ENCODE results near the gene RAB11FIP3. TPM values are rescaled to one million over a fixed set of nuclear protein-coding genes. Genes with fewer than 3 reads are reported as not detected.

RAB11FIP3 gene
- total and polyA plus RNA-seq, 10 of the 15 experiments (the other 5 are each of a cell fraction or from before 2014, with no cell fraction given), result 1.2 to 27.3 (median 7.7) TPM

DNA sequence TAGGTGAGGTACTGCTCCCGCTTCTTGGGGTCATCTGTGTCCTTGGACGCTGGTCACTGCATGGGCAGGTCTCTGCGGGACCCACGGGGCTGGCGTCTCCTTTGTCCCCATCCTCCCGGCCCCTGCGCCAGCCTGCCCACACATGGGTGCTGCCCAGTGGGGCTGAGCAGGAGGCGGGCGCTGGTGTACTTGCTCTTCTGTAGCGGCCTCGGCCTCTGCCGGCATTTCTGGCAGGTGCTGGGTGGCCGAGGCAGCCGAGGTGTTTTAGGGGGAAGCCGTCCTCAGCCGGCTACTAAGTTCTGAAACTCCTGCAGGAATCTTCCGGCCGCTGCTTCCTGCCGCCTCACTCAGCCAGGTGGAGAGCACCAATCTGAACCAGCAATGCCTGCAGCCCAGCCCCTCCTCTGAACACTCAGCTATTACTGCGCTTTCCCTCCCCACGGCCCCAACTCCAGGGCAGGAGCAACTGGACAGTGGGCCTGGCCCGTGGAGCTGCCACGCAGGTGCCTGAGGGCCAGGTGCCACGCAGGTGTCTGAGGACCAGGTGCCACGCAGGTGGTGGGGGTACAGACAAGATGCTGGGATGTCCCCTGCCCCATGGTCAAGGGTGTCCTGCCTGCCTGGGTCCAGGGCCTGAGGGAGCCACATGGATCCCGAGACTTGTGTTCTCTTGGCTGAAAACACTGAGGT lies 13.7 kb upstream of the RAB11FIP3 start:
- Histone ChIP-seq H3K9ac (ENCODE audit: control insufficient read depth, insufficient read depth, low read length) (no peak overlapping the region), H3K4me1 (ENCODE audit: control insufficient read depth, insufficient read depth, low read length) (no peaks in the 10 kb centered on the region), H3K9me3 (replicated peaks; ENCODE audit: control insufficient read depth, insufficient read depth, low read length) (no peaks in the 10 kb centered on the region), H3K79me2 (ENCODE audit: control insufficient read depth, insufficient read depth, low read length) (no peaks in the 10 kb centered on the region), H3K27ac (ENCODE audit: control insufficient read depth, insufficient read depth) (no peak overlapping the region), H3K27me3 (replicated peaks in 1 of 2; ENCODE audit: control insufficient read depth in 2 of 2, insufficient read depth in 2 of 2, low read length in 1 of 2) (no peaks in the 10 kb centered on the region), H4K20me1 (ENCODE audit: control insufficient read depth, insufficient read depth) (no peaks in the 10 kb centered on the region), H2AFZ (ENCODE audit: control insufficient read depth, low read depth, low read length) (no peak overlapping the region), H3K4me3 (no peak overlapping the region), H3K36me3 (ENCODE audit: control insufficient read depth in 2 of 2, insufficient read depth in 2 of 2, low read length in 1 of 2) (no peaks in the 10 kb centered on the region), H3K4me2 (ENCODE audit: control insufficient read depth, insufficient read depth) (no peak overlapping the region)
- 84% methylated on average over 23 of the region's 26 CpGs for WGBS (ENCODE audit: insufficient coverage, insufficient replicate concordance, low lambda C conversion rate, missing lambda C conversion rate)
- SMC1A ChIA-PET (ENCODE audit: uncharacterized antibody, unreplicated experiment), result no interaction called here
- ATAC-seq (no peak), DNase-seq (ENCODE audit: low read depth, low spot score) (no peak), FAIRE-seq (no peak)
- in situ Hi-C loops (cut with MboI) (no loop called here), intact Hi-C loops (cut with micrococcal nuclease; ENCODE audit: unreplicated experiment) (no loop called here)
- POLR2A ChIA-PET, result interaction anchor here (1.2 kb wide), 1 partner anchor 15 kb away, joined by 4 read pairs; no protein-coding TSS in a partner anchor
- CTCF ChIA-PET, result no interaction called here
- no TSS peak for BruUV-seq (replicated peaks)
- RAD21 ChIA-PET (ENCODE audit: unreplicated experiment), result no interaction called here
- no peak for TF ChIP-seq SREBF1 (IDR thresholded peaks at IDR 0.05; ENCODE audit: low read length)
- TF ChIP-seq, protein P1, sequence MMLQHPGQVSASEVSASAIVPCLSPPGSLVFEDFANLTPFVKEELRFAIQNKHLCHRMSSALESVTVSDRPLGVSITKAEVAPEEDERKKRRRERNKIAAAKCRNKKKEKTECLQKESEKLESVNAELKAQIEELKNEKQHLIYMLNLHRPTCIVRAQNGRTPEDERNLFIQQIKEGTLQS (IDR thresholded peaks at IDR 0.05; ENCODE audit: borderline replicate concordance, extremely low read depth, low read depth, low read length), result no peak
- TF ChIP-seq, protein P2, sequence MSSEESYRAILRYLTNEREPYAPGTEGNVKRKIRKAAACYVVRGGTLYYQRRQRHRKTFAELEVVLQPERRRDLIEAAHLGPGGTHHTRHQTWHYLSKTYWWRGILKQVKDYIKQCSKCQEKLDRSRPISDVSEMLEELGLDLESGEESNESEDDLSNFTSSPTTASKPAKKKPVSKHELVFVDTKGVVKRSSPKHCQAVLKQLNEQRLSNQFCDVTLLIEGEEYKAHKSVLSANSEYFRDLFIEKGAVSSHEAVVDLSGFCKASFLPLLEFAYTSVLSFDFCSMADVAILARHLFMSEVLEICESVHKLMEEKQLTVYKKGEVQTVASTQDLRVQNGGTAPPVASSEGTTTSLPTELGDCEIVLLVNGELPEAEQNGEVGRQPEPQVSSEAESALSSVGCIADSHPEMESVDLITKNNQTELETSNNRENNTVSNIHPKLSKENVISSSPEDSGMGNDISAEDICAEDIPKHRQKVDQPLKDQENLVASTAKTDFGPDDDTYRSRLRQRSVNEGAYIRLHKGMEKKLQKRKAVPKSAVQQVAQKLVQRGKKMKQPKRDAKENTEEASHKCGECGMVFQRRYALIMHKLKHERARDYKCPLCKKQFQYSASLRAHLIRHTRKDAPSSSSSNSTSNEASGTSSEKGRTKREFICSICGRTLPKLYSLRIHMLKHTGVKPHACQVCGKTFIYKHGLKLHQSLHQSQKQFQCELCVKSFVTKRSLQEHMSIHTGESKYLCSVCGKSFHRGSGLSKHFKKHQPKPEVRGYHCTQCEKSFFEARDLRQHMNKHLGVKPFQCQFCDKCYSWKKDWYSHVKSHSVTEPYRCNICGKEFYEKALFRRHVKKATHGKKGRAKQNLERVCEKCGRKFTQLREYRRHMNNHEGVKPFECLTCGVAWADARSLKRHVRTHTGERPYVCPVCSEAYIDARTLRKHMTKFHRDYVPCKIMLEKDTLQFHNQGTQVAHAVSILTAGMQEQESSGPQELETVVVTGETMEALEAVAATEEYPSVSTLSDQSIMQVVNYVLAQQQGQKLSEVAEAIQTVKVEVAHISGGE (CRISPR knock-in tag; IDR thresholded peaks at IDR 0.05), result no peak
- TF ChIP-seq RELA (IDR thresholded peaks at IDR 0.05; ENCODE audit: borderline replicate concordance, partially characterized antibody), result no peak
- no peak for TF ChIP-seq STAT3 (IDR thresholded peaks at IDR 0.05; ENCODE audit: low read depth, low read length)
- no peak for TF ChIP-seq EED (IDR thresholded peaks at IDR 0.05; ENCODE audit: low read depth)
- no peak for TF ChIP-seq RB1 (IDR thresholded peaks at IDR 0.05; ENCODE audit: borderline replicate concordance)
- TF ChIP-seq RFX5 (IDR thresholded peaks at IDR 0.05; ENCODE audit: low read depth, low read length), result no peak
- TF ChIP-seq, protein P3, sequence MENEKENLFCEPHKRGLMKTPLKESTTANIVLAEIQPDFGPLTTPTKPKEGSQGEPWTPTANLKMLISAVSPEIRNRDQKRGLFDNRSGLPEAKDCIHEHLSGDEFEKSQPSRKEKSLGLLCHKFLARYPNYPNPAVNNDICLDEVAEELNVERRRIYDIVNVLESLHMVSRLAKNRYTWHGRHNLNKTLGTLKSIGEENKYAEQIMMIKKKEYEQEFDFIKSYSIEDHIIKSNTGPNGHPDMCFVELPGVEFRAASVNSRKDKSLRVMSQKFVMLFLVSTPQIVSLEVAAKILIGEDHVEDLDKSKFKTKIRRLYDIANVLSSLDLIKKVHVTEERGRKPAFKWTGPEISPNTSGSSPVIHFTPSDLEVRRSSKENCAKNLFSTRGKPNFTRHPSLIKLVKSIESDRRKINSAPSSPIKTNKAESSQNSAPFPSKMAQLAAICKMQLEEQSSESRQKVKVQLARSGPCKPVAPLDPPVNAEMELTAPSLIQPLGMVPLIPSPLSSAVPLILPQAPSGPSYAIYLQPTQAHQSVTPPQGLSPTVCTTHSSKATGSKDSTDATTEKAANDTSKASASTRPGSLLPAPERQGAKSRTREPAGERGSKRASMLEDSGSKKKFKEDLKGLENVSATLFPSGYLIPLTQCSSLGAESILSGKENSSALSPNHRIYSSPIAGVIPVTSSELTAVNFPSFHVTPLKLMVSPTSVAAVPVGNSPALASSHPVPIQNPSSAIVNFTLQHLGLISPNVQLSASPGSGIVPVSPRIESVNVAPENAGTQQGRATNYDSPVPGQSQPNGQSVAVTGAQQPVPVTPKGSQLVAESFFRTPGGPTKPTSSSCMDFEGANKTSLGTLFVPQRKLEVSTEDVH (IDR thresholded peaks at IDR 0.05; ENCODE audit: low read depth, partially characterized antibody), result no peak
- TF ChIP-seq, protein P4, sequence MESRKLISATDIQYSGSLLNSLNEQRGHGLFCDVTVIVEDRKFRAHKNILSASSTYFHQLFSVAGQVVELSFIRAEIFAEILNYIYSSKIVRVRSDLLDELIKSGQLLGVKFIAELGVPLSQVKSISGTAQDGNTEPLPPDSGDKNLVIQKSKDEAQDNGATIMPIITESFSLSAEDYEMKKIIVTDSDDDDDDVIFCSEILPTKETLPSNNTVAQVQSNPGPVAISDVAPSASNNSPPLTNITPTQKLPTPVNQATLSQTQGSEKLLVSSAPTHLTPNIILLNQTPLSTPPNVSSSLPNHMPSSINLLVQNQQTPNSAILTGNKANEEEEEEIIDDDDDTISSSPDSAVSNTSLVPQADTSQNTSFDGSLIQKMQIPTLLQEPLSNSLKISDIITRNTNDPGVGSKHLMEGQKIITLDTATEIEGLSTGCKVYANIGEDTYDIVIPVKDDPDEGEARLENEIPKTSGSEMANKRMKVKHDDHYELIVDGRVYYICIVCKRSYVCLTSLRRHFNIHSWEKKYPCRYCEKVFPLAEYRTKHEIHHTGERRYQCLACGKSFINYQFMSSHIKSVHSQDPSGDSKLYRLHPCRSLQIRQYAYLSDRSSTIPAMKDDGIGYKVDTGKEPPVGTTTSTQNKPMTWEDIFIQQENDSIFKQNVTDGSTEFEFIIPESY (IDR thresholded peaks at IDR 0.05), result no peak
- TF ChIP-seq YY1 (IDR thresholded peaks at IDR 0.05; ENCODE audit: low read depth, low read length), result no peak
- TF ChIP-seq, protein P5, sequence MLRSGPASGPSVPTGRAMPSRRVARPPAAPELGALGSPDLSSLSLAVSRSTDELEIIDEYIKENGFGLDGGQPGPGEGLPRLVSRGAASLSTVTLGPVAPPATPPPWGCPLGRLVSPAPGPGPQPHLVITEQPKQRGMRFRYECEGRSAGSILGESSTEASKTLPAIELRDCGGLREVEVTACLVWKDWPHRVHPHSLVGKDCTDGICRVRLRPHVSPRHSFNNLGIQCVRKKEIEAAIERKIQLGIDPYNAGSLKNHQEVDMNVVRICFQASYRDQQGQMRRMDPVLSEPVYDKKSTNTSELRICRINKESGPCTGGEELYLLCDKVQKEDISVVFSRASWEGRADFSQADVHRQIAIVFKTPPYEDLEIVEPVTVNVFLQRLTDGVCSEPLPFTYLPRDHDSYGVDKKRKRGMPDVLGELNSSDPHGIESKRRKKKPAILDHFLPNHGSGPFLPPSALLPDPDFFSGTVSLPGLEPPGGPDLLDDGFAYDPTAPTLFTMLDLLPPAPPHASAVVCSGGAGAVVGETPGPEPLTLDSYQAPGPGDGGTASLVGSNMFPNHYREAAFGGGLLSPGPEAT (IDR thresholded peaks at IDR 0.05; ENCODE audit: low read depth), result no peak
